ENCODE results near the gene NME4.
A peak's percentile ranks its signal among the peaks of the same experiment; 100 is the strongest.

Gene NME4

GRCh38 chr16:356741-357140 is 40.3 kb upstream of the NME4 start (continued):
- no peak for TF ChIP-seq ZNF132 (tag by site-specific recombination; IDR thresholded peaks at IDR 0.05; ENCODE audit: borderline replicate concordance)
- TF ChIP-seq, protein P1, sequence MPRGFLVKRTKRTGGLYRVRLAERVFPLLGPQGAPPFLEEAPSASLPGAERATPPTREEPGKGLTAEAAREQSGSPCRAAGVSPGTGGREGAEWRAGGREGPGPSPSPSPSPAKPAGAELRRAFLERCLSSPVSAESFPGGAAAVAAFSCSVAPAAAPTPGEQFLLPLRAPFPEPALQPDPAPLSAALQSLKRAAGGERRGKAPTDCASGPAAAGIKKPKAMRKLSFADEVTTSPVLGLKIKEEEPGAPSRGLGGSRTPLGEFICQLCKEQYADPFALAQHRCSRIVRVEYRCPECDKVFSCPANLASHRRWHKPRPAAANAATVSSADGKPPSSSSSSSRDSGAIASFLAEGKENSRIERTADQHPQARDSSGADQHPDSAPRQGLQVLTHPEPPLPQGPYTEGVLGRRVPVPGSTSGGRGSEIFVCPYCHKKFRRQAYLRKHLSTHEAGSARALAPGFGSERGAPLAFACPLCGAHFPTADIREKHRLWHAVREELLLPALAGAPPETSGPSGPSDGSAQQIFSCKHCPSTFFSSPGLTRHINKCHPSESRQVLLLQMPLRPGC (tag by site-specific recombination; IDR thresholded peaks at IDR 0.05) = no peak
- TF ChIP-seq, protein P2, sequence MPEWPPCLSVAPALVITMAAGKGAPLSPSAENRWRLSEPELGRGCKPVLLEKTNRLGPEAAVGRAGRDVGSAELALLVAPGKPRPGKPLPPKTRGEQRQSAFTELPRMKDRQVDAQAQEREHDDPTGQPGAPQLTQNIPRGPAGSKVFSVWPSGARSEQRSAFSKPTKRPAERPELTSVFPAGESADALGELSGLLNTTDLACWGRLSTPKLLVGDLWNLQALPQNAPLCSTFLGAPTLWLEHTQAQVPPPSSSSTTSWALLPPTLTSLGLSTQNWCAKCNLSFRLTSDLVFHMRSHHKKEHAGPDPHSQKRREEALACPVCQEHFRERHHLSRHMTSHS (tag by site-specific recombination; IDR thresholded peaks at IDR 0.05) = no peak

GRCh38 chr16:359067-359763 is 37.8 kb upstream of the NME4 start:
- Histone ChIP-seq H3K9me3 (ENCODE audit: control insufficient read depth, insufficient read depth, low read depth, low read length) (no peaks in the 10 kb centered on the region), H3K4me3 (ENCODE audit: low read depth, low read length) (no peak overlapping the region), H3K36me3 (ENCODE audit: control insufficient read depth in 2 of 2, insufficient read depth in 1 of 2, low read length in 2 of 2) (no peaks in the 10 kb centered on the region), H3K4me1 (ENCODE audit: control insufficient read depth, insufficient read depth, low read length) (no peaks in the 10 kb centered on the region), H3K27ac (ENCODE audit: extremely low read depth, low read depth, low read length) (no peak overlapping the region)
- TF ChIP-seq ZNF558 (tag by site-specific recombination; IDR thresholded peaks at IDR 0.05) = no peak
- TF ChIP-seq, protein P3, sequence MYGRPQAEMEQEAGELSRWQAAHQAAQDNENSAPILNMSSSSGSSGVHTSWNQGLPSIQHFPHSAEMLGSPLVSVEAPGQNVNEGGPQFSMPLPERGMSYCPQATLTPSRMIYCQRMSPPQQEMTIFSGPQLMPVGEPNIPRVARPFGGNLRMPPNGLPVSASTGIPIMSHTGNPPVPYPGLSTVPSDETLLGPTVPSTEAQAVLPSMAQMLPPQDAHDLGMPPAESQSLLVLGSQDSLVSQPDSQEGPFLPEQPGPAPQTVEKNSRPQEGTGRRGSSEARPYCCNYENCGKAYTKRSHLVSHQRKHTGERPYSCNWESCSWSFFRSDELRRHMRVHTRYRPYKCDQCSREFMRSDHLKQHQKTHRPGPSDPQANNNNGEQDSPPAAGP (tag by site-specific recombination; IDR thresholded peaks at IDR 0.05) = no peak
- 0 out of 2 replicates have a peak, but pooled peaks have one; percentile 14 for TF ChIP-seq BCL11A (tag by site-specific recombination; IDR thresholded peaks at IDR 0.05; ENCODE audit: low read depth)
- TF ChIP-seq ZNF2 (tag by site-specific recombination; IDR thresholded peaks at IDR 0.05) = no peak
- peak; percentile 66; the same call in 1 of the 2 replicates for TF ChIP-seq BCL11B (tag by site-specific recombination; IDR thresholded peaks at IDR 0.05; ENCODE audit: low read depth)
- TF ChIP-seq ZEB2 (tag by site-specific recombination; IDR thresholded peaks at IDR 0.05) = no peak
- TF ChIP-seq ZNF280C (tag by site-specific recombination; IDR thresholded peaks at IDR 0.05) = no peak
- TF ChIP-seq, protein P4, sequence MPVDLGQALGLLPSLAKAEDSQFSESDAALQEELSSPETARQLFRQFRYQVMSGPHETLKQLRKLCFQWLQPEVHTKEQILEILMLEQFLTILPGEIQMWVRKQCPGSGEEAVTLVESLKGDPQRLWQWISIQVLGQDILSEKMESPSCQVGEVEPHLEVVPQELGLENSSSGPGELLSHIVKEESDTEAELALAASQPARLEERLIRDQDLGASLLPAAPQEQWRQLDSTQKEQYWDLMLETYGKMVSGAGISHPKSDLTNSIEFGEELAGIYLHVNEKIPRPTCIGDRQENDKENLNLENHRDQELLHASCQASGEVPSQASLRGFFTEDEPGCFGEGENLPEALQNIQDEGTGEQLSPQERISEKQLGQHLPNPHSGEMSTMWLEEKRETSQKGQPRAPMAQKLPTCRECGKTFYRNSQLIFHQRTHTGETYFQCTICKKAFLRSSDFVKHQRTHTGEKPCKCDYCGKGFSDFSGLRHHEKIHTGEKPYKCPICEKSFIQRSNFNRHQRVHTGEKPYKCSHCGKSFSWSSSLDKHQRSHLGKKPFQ (tag by site-specific recombination; IDR thresholded peaks at IDR 0.05) = no peak
- ChIA-PET CTCF (interaction anchor here (0.5 kb wide), 1 partner anchor 266 kb away, joined by 3 read pairs; no protein-coding TSS in a partner anchor), POLR2A (no interaction called here)

DNA sequence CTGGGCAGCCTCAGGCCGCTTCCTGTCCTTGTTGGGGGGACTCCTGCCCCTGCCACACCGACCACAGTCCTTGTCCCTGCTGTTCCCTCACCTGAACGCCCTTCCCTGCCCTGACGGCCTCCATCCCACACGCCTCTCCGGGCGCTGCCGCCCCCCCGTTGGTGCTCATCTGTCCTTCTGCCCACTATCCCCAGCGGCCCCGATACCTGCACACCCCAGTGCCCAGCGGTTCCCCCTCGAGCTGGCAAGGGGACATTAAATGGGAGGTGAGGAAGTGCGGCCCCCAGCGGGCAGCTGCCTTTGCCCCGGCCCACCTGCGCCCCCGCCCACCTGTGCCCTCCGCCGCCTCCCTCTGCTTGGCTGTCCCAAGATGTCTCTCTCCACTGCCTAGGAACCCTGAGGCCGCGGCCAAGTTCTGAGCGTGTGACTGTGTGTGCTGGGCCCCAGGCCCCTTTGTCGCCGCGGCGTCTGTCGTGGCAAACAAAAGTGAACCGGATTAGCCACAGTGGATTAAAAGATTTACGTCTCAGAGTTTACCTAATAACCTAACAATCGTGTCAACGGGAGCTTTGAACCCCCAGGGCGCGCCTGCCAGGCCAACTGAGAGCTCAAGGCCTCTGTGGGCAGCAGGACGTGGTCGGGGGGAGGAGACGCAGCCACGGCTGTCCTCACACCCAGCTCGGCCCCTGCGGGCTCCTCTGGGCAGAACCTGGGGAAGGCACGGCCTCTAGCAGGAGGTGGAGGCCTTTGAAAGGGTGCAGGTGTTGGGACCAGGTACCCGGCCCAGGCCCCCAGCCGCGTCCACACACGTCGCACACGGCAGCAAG is 36.9 kb upstream of the NME4 start:
- ChIA-PET CTCF (interaction anchor here (0.5 to 5.9 kb wide), 3 partner anchors 254 to 1188 kb away, joined by 3 to 70 read pairs (median 3); no protein-coding TSS in a partner anchor), POLR2A (no interaction called here)
- Histone ChIP-seq H3K9me3 (ENCODE audit: control insufficient read depth, insufficient read depth, low read depth, low read length) (no peaks in the 10 kb centered on the region), H3K36me3 (ENCODE audit: control insufficient read depth in 2 of 2, insufficient read depth in 1 of 2, low read length in 2 of 2) (no peaks in the 10 kb centered on the region), H3K4me3 (ENCODE audit: low read depth, low read length) (no peak overlapping the region), H3K4me1 (ENCODE audit: control insufficient read depth, insufficient read depth, low read length) (no peaks in the 10 kb centered on the region), H3K27ac (ENCODE audit: extremely low read depth, low read depth, low read length) (no peak overlapping the region)
- TF ChIP-seq KLF9 (tag by site-specific recombination; IDR thresholded peaks at IDR 0.05; ENCODE audit: low read depth) (no peak), ZNF311 (tag by site-specific recombination; IDR thresholded peaks at IDR 0.05; ENCODE audit: borderline replicate concordance) (no peak), ZNF513 (tag by site-specific recombination; IDR thresholded peaks at IDR 0.05) (no peak), ZNF433 (tag by site-specific recombination; IDR thresholded peaks at IDR 0.05; ENCODE audit: low read depth) (no peak), ZNF221 (tag by site-specific recombination; IDR thresholded peaks at IDR 0.05; ENCODE audit: borderline replicate concordance) (no peak), IKZF3 (tag by site-specific recombination; IDR thresholded peaks at IDR 0.05) (no peak), ZFP69B (tag by site-specific recombination; IDR thresholded peaks at IDR 0.05) (no peak), ZEB2 (tag by site-specific recombination; IDR thresholded peaks at IDR 0.05) (no peak), GLIS2 (tag by site-specific recombination; IDR thresholded peaks at IDR 0.05) (no peak), ZNF571 (tag by site-specific recombination; IDR thresholded peaks at IDR 0.05) (no peak), ZNF558 (tag by site-specific recombination; IDR thresholded peaks at IDR 0.05) (no peak), ZNF658 (tag by site-specific recombination; IDR thresholded peaks at IDR 0.05) (no peak)
